ENCODE measurements around the gene TPRKB. TPM values are rescaled to one million over a fixed set of nuclear protein-coding genes. Genes with fewer than 3 reads are reported as not detected.
"Not testable (repeated sequence)": the region's sequence is repeated elsewhere in the genome, so short reads cannot be mapped to it uniquely, and the experiment has no call there.

TPRKB gene
- total RNA-seq, 2 donors from 2014 or later, result 26.9 to 54.0 TPM

DNA sequence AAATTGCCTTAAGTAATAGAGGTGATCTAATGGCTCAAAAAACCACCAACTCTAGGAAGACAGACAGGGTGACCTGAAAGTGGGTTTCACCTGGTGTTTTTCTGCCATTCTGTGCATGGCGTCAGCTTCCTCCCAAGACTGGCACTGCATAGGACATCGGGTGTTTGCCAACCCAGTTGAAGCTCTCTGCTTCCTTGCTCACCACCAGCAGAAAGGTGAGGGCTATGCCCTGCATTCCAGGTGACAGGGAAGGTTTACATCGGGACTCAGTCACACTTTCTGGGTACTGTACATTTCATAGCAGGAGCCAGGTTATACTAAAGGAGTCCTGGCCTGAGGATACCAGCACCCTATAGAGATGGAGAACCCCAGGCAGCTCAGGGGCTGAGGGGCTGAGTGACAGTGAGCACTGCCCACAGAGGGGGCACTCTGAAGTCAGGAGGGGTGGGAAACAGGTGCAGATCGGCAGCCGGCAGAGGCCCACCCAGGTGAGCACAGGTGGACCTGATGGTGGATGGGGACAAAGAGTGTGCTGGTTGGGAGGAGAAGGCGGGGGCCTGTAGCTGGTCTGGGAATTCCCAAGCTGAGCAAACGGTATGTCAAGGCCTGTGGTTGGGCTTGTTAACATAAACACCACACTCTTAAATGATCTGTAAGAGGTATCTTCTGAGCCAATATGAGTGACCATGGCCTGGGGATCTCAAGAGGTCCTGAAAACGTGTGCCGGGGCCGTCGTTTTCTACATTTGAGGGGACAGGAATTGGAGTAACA is 18.1 kb downstream of the TPRKB start:
- 82% methylated on average over 11 of the region's 11 CpGs for WGBS
- intact Hi-C loops (cut with DNase I), result no loop called here
- no peak overlapping the region for H3K27ac ChIP-seq
- no peak overlapping the region for H3K4me3 ChIP-seq
- no peaks in the 10 kb centered on the region for H3K4me1 ChIP-seq (replicated peaks)
- TF ChIP-seq POLR2AphosphoS5 (IDR thresholded peaks at IDR 0.05) (no peak), POLR2A (IDR thresholded peaks at IDR 0.05) (no peak)
- TF ChIP-seq, protein P1, sequence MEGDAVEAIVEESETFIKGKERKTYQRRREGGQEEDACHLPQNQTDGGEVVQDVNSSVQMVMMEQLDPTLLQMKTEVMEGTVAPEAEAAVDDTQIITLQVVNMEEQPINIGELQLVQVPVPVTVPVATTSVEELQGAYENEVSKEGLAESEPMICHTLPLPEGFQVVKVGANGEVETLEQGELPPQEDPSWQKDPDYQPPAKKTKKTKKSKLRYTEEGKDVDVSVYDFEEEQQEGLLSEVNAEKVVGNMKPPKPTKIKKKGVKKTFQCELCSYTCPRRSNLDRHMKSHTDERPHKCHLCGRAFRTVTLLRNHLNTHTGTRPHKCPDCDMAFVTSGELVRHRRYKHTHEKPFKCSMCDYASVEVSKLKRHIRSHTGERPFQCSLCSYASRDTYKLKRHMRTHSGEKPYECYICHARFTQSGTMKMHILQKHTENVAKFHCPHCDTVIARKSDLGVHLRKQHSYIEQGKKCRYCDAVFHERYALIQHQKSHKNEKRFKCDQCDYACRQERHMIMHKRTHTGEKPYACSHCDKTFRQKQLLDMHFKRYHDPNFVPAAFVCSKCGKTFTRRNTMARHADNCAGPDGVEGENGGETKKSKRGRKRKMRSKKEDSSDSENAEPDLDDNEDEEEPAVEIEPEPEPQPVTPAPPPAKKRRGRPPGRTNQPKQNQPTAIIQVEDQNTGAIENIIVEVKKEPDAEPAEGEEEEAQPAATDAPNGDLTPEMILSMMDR (IDR thresholded peaks at IDR 0.05), result no peak
- no peak for DNase-seq (ENCODE audit: low spot score)
- no peaks in the 10 kb centered on the region for H3K27me3 ChIP-seq (replicated peaks; ENCODE audit: insufficient read depth)
- H3K9me3 ChIP-seq, result no peaks in the 10 kb centered on the region
- H3K36me3 ChIP-seq, result no peaks in the 10 kb centered on the region

DNA sequence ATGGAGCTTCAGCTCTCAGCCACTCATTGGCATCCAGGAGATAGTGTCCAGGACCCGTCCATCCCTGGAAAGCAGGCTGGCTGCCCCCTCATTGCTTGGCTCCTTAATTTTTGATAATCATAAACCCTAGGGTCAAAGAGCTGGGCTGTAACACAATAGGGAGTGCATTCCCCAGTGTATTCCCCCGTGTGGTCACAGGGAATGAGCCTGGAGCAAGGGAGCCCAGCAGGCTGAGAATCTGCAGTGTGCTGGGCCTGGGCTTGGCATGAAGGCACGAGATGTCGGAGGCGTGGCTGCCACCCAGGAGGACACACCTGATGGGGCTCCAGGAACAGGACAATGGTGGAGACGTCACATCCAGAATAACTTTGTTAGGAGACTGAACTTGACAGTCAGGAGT is 18.7 kb downstream of the TPRKB start:
- Histone ChIP-seq H3K27ac (no peak overlapping the region), H3K36me3 (no peaks in the 10 kb centered on the region), H3K27me3 (replicated peaks; ENCODE audit: insufficient read depth) (no peaks in the 10 kb centered on the region), H3K4me3 (no peak overlapping the region), H3K9me3 (no peaks in the 10 kb centered on the region), H3K4me1 (replicated peaks) (no peaks in the 10 kb centered on the region)
- no peak for TF ChIP-seq POLR2A (IDR thresholded peaks at IDR 0.05)
- no peak for TF ChIP-seq POLR2AphosphoS5 (IDR thresholded peaks at IDR 0.05)
- TF ChIP-seq, protein P1 (IDR thresholded peaks at IDR 0.05), result no peak
- intact Hi-C loops (cut with DNase I), result no loop called here
- no peak for DNase-seq (ENCODE audit: low spot score)
- whole genome bisulfite sequencing, result 76% methylated on average over 6 of the region's 6 CpGs

DNA sequence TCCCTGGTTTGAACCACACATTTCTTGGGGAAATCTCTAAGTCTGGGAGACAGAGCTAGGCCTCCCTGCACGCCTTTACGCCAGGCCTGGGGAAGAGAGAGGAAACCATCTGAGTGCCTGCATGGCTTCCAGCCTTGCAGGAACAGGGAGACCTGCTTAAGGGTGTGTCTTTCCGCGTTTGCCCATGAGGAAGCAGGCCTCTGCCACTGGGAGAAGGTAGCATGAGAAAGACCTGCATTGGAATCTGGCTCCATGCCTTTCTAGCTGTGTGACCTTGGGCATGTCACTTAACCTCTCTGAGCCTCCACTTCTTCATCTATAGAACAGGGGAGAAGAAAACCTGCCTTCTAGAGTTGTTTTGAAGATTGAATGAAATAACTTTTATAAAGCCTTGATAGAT is 19.4 kb downstream of the TPRKB start:
- H3K9me3 ChIP-seq; H3K36me3 ChIP-seq; H3K4me3 ChIP-seq; H3K4me1 ChIP-seq (replicated peaks); intact Hi-C loops (cut with DNase I); H3K27me3 ChIP-seq (replicated peaks; ENCODE audit: insufficient read depth); H3K27ac ChIP-seq; DNase-seq (ENCODE audit: low spot score): not testable (repeated sequence)
- WGBS, result 87% methylated on average over 4 of the region's 4 CpGs

DNA sequence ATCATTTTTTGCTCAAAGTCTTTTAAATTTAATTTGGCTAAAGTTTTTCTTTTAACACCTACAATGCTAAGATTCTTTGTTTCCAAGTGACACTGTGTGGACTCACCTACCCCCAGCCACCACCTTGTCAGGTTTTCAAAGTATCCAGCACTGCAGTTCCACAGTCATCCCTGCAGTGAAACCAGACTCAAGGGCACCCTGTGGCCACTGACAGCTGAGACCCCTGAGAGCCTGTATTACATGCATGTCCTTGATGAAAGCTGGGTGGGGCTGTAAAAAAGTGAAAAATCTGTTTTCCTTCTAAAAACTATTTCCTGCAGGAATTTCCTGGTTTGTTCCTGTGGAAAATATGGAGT is 19.9 kb downstream of the TPRKB start:
- Histone ChIP-seq H3K27me3 (replicated peaks; ENCODE audit: insufficient read depth) (no peaks in the 10 kb centered on the region), H3K4me1 (replicated peaks) (no peaks in the 10 kb centered on the region), H3K4me3 (no peak overlapping the region), H3K27ac (no peak overlapping the region), H3K9me3 (no peaks in the 10 kb centered on the region), H3K36me3 (no peaks in the 10 kb centered on the region)
- DNase-seq (ENCODE audit: low spot score), result no peak
- TF ChIP-seq, protein P1 (IDR thresholded peaks at IDR 0.05), result no peak
- TF ChIP-seq POLR2A (IDR thresholded peaks at IDR 0.05), result no peak
- TF ChIP-seq POLR2AphosphoS5 (IDR thresholded peaks at IDR 0.05), result no peak
- intact Hi-C loops (cut with DNase I), result no loop called here

DNA sequence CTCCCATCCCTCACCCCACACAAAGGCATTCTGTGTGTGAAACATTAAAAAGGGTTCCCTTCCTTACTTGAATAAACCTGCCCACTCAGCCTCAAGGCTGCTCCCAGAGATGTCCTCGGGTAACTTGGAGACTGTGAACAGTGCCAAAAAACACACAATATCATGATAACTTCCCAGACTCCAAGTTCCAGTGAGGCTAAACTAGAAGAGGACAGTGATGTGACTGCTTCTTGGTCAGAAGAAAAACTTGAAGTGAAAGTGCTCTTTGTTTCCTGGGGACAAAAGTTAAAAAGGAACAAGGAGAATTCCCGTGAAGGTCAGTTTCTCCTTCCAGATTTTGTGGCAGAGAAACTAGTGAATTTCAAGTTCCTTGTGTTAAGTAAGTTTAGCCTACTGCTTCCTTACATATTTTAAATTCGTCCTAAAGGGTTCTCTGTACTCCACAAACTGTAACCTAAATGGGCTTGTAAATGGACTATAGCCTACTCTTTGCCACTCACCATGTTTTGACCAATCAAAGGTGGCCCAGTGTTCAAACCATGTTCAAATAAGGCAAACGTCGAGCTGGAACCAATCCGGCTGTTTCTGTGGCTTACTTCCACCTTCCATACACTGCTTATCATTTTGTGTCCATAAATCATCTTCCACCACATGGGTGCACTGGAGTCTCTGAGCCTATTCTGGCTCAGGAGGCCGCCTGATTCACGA is 20.4 kb downstream of the TPRKB start:
- intact Hi-C loops (cut with DNase I), result no loop called here
- H3K36me3 ChIP-seq, result no peaks in the 10 kb centered on the region
- no peak overlapping the region for H3K4me3 ChIP-seq
- TF ChIP-seq POLR2A (IDR thresholded peaks at IDR 0.05) (no peak), POLR2AphosphoS5 (IDR thresholded peaks at IDR 0.05) (no peak)
- TF ChIP-seq, protein P1 (IDR thresholded peaks at IDR 0.05), result no peak
- H3K9me3 ChIP-seq, result no peaks in the 10 kb centered on the region
- H3K27ac ChIP-seq, result peak overlapping the region; percentile 12 to 70
- DNase-seq (ENCODE audit: low spot score), result no peak
- WGBS, result 19% methylated on average over 8 of the region's 8 CpGs
- H3K27me3 ChIP-seq (replicated peaks; ENCODE audit: insufficient read depth), result no peaks in the 10 kb centered on the region
- no peaks in the 10 kb centered on the region for H3K4me1 ChIP-seq (replicated peaks)

Data from prostate gland (tissue), 2 donors.